HG02610 (cell line): Measurements from ENCODE around the gene TMEM202.
"Not testable (repeated sequence)": the region's sequence is repeated elsewhere in the genome, so short reads cannot be mapped to it uniquely, and the experiment has no call there.

Source experiments
- ATAC-seq: cut with Tn5 transposase; IDR thresholded peaks from one replicate; pipeline ENCODE4 v1.9.1; 2021; ENCODE audit warnings: mild to moderate bottlenecking, moderate library complexity; ENCODE audit not compliant: unreplicated experiment

The TMEM202 gene

GRCh38 chr15:72398648-72399047, 543 bp downstream of the TMEM202 start:
- no peak for ATAC-seq

- no peak for ATAC-seq
Measured at GRCh38 chr15:72402726-72403125, 4.6 kb downstream of the TMEM202 start.

- ATAC-seq = no peak
Measured at GRCh38 chr15:72404356-72404755, 6.3 kb downstream of the TMEM202 start.

- ATAC-seq = no peak
Measured at GRCh38 chr15:72404841-72405240, 6.7 kb downstream of the TMEM202 start.

GRCh38 chr15:72406936-72407335, 8.8 kb downstream of the TMEM202 start:
- no peak for ATAC-seq

- ATAC-seq = no peak
Measured at GRCh38 chr15:72411111-72411510, 13.0 kb downstream of the TMEM202 start.

GRCh38 chr15:72411544-72411943, 13.4 kb downstream of the TMEM202 start:
- no peak for ATAC-seq

GRCh38 chr15:72413337-72413736, 15.2 kb downstream of the TMEM202 start:
- not testable (repeated sequence) for ATAC-seq

GRCh38 chr15:72415304-72415703, 17.2 kb downstream of the TMEM202 start:
- ATAC-seq = no peak

GRCh38 chr15:72419768-72420167, 21.7 kb downstream of the TMEM202 start:
- ATAC-seq = not testable (repeated sequence)

GRCh38 chr15:72420576-72420975, 22.5 kb downstream of the TMEM202 start:
- ATAC-seq = no peak

GRCh38 chr15:72421484-72421883, 23.4 kb downstream of the TMEM202 start:
- ATAC-seq = no peak

GRCh38 chr15:72423256-72423655, 25.2 kb downstream of the TMEM202 start:
- ATAC-seq = no peak

- ATAC-seq = no peak
Measured at GRCh38 chr15:72426753-72427152, 28.6 kb downstream of the TMEM202 start.

- ATAC-seq = no peak
Measured at GRCh38 chr15:72437650-72438316, 39.7 kb downstream of the TMEM202 start.

GRCh38 chr15:72442848-72443247, 44.7 kb downstream of the TMEM202 start:
- ATAC-seq = not testable (repeated sequence)

- ATAC-seq = no peak
Measured at GRCh38 chr15:72445426-72445825, 47.3 kb downstream of the TMEM202 start.

GRCh38 chr15:72450805-72451204, 52.7 kb downstream of the TMEM202 start:
- ATAC-seq = no peak

- no peak for ATAC-seq
Measured at GRCh38 chr15:72451224-72451623, 53.1 kb downstream of the TMEM202 start.

GRCh38 chr15:72456684-72457083, 58.6 kb downstream of the TMEM202 start:
- ATAC-seq = no peak
